22Rv1 (cell line): Measurements from ENCODE around the gene MAST1.
A peak's percentile ranks its signal among the peaks of the same experiment; 100 is the strongest.

Experiments used
- H3K27ac ChIP-seq: fragments of 450-650 bp; 2 replicates; pipeline ENCODE4 v1.5.1; 2017
- CTCF ChIP-seq: fragments of 450-650 bp; IDR thresholded peaks from 2 replicates; pipeline ENCODE4 v1.5.1; 2017; ENCODE audit warnings: mild to moderate bottlenecking
- ZFX ChIP-seq: fragments of 450-650 bp; IDR thresholded peaks from 2 replicates; pipeline ENCODE4 v1.6.1; 2017; ENCODE audit warnings: antibody characterized with exemption, borderline replicate concordance

MAST1 gene

GRCh38 chr19:12825254-12826131 lies 12.8 kb upstream of the MAST1 start:
- no peak overlapping the region for H3K27ac ChIP-seq
- TF ChIP-seq CTCF (peak; percentile 86), ZFX (no peak)

GRCh38 chr19:12828494-12828893 lies 9.8 kb upstream of the MAST1 start:
- peak overlapping the region; percentile 51 for H3K27ac ChIP-seq
- no peak for TF ChIP-seq ZFX
- no peak; the same call in 1 of the 2 replicates for TF ChIP-seq CTCF

- peak overlapping the region; percentile 69 for H3K27ac ChIP-seq
- no peak for TF ChIP-seq CTCF
- TF ChIP-seq ZFX, result no peak
These were observed 4.9 kb upstream of the MAST1 start for GRCh38 chr19:12833418-12833737.

GRCh38 chr19:12833738-12834565 lies 4.4 kb upstream of the MAST1 start:
- TF ChIP-seq CTCF (no peak), ZFX (no peak)
- peak overlapping the region; percentile 69 for H3K27ac ChIP-seq

GRCh38 chr19:12834566-12834943 lies 3.8 kb upstream of the MAST1 start, which contains the start of gene RTBDN:
TSS of gene RTBDN (minus strand) at chr19:12834579. CDS start at chr19:12829979, 4,600 bp downstream.
- peak within 1 kb of the TSS; percentile 69 for H3K27ac ChIP-seq
- TF ChIP-seq CTCF, result no peak
- TF ChIP-seq ZFX, result no peak

GRCh38 chr19:12834976-12835757 lies 3.1 kb upstream of the MAST1 start:
- peak overlapping the region; percentile 69 for H3K27ac ChIP-seq
- TF ChIP-seq CTCF (no peak), ZFX (no peak)
